Measurements from ENCODE around the gene NTM.

NTM gene

GRCh38 chr11:131841925-131842635 is 471.7 kb downstream of the NTM start (continued):
- TF ChIP-seq, protein P1, sequence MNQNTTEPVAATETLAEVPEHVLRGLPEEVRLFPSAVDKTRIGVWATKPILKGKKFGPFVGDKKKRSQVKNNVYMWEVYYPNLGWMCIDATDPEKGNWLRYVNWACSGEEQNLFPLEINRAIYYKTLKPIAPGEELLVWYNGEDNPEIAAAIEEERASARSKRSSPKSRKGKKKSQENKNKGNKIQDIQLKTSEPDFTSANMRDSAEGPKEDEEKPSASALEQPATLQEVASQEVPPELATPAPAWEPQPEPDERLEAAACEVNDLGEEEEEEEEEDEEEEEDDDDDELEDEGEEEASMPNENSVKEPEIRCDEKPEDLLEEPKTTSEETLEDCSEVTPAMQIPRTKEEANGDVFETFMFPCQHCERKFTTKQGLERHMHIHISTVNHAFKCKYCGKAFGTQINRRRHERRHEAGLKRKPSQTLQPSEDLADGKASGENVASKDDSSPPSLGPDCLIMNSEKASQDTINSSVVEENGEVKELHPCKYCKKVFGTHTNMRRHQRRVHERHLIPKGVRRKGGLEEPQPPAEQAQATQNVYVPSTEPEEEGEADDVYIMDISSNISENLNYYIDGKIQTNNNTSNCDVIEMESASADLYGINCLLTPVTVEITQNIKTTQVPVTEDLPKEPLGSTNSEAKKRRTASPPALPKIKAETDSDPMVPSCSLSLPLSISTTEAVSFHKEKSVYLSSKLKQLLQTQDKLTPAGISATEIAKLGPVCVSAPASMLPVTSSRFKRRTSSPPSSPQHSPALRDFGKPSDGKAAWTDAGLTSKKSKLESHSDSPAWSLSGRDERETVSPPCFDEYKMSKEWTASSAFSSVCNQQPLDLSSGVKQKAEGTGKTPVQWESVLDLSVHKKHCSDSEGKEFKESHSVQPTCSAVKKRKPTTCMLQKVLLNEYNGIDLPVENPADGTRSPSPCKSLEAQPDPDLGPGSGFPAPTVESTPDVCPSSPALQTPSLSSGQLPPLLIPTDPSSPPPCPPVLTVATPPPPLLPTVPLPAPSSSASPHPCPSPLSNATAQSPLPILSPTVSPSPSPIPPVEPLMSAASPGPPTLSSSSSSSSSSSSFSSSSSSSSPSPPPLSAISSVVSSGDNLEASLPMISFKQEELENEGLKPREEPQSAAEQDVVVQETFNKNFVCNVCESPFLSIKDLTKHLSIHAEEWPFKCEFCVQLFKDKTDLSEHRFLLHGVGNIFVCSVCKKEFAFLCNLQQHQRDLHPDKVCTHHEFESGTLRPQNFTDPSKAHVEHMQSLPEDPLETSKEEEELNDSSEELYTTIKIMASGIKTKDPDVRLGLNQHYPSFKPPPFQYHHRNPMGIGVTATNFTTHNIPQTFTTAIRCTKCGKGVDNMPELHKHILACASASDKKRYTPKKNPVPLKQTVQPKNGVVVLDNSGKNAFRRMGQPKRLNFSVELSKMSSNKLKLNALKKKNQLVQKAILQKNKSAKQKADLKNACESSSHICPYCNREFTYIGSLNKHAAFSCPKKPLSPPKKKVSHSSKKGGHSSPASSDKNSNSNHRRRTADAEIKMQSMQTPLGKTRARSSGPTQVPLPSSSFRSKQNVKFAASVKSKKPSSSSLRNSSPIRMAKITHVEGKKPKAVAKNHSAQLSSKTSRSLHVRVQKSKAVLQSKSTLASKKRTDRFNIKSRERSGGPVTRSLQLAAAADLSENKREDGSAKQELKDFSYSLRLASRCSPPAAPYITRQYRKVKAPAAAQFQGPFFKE (tag by site-specific recombination; IDR thresholded peaks at IDR 0.05; ENCODE audit: borderline replicate concordance): no peak
- no peak for TF ChIP-seq SALL2 (tag by site-specific recombination; IDR thresholded peaks at IDR 0.05; ENCODE audit: borderline replicate concordance)
- TF ChIP-seq ZNF138 (tag by site-specific recombination; IDR thresholded peaks at IDR 0.05; ENCODE audit: borderline replicate concordance): no peak
- TF ChIP-seq KLF7 (tag by site-specific recombination; IDR thresholded peaks at IDR 0.05; ENCODE audit: borderline replicate concordance): no peak
- no peak for TF ChIP-seq SCRT1 (tag by site-specific recombination; IDR thresholded peaks at IDR 0.05; ENCODE audit: borderline replicate concordance)
- no peak for TF ChIP-seq ZNF664 (tag by site-specific recombination; IDR thresholded peaks at IDR 0.05)
- no peak for TF ChIP-seq ZNF707 (tag by site-specific recombination; IDR thresholded peaks at IDR 0.05)
- no peak for TF ChIP-seq ZNF302 (tag by site-specific recombination; IDR thresholded peaks at IDR 0.05; ENCODE audit: low read depth)
- no peak for TF ChIP-seq ZNF362 (tag by site-specific recombination; IDR thresholded peaks at IDR 0.05)
- TF ChIP-seq ZNF645 (tag by site-specific recombination; IDR thresholded peaks at IDR 0.05): no peak

GRCh38 chr11:131845255-131845654 is 474.8 kb downstream of the NTM start:
- ChIA-PET POLR2A (no interaction called here), CTCF (interaction anchor here (0.6 to 1.4 kb wide), 2 partner anchors 17 to 150 kb away, joined by 4 to 6 read pairs; no protein-coding TSS in a partner anchor)
- Histone ChIP-seq H3K36me3 (ENCODE audit: control insufficient read depth in 2 of 2, insufficient read depth in 1 of 2, low read length in 2 of 2) (no peaks in the 10 kb centered on the region), H3K4me1 (ENCODE audit: control insufficient read depth, insufficient read depth, low read length) (no peaks in the 10 kb centered on the region), H3K9me3 (ENCODE audit: control insufficient read depth, insufficient read depth, low read depth, low read length) (no peaks in the 10 kb centered on the region), H3K4me3 (ENCODE audit: low read depth, low read length) (no peak overlapping the region), H3K27ac (ENCODE audit: extremely low read depth, low read depth, low read length) (no peak overlapping the region)
- TF ChIP-seq, protein P2, sequence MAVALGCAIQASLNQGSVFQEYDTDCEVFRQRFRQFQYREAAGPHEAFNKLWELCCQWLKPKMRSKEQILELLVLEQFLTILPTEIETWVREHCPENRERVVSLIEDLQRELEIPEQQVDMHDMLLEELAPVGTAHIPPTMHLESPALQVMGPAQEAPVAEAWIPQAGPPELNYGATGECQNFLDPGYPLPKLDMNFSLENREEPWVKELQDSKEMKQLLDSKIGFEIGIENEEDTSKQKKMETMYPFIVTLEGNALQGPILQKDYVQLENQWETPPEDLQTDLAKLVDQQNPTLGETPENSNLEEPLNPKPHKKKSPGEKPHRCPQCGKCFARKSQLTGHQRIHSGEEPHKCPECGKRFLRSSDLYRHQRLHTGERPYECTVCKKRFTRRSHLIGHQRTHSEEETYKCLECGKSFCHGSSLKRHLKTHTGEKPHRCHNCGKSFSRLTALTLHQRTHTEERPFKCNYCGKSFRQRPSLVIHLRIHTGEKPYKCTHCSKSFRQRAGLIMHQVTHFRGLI (tag by site-specific recombination; IDR thresholded peaks at IDR 0.05): no peak
- TF ChIP-seq ZNF394 (tag by site-specific recombination; IDR thresholded peaks at IDR 0.05; ENCODE audit: borderline replicate concordance) (no peak), EGR2 (tag by site-specific recombination; IDR thresholded peaks at IDR 0.05; ENCODE audit: low read depth) (no peak), ZNF548 (tag by site-specific recombination; IDR thresholded peaks at IDR 0.05) (no peak), ZNF140 (tag by site-specific recombination; IDR thresholded peaks at IDR 0.05) (no peak), TCF7L2 (IDR thresholded peaks at IDR 0.05; ENCODE audit: borderline replicate concordance, low read depth, low read length) (no peak), ZSCAN23 (tag by site-specific recombination; IDR thresholded peaks at IDR 0.05) (no peak), ZNF202 (tag by site-specific recombination; IDR thresholded peaks at IDR 0.05; ENCODE audit: borderline replicate concordance) (no peak), YY1 (tag by site-specific recombination; IDR thresholded peaks at IDR 0.05) (no peak), ZFP69B (tag by site-specific recombination; IDR thresholded peaks at IDR 0.05) (no peak), SP7 (tag by site-specific recombination; IDR thresholded peaks at IDR 0.05) (no peak), ZNF600 (tag by site-specific recombination; IDR thresholded peaks at IDR 0.05) (no peak)
- TF ChIP-seq, protein P3, sequence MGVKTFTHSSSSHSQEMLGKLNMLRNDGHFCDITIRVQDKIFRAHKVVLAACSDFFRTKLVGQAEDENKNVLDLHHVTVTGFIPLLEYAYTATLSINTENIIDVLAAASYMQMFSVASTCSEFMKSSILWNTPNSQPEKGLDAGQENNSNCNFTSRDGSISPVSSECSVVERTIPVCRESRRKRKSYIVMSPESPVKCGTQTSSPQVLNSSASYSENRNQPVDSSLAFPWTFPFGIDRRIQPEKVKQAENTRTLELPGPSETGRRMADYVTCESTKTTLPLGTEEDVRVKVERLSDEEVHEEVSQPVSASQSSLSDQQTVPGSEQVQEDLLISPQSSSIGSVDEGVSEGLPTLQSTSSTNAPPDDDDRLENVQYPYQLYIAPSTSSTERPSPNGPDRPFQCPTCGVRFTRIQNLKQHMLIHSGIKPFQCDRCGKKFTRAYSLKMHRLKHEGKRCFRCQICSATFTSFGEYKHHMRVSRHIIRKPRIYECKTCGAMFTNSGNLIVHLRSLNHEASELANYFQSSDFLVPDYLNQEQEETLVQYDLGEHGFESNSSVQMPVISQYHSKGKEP (tag by site-specific recombination; IDR thresholded peaks at IDR 0.05): no peak
- TF ChIP-seq, protein P4, sequence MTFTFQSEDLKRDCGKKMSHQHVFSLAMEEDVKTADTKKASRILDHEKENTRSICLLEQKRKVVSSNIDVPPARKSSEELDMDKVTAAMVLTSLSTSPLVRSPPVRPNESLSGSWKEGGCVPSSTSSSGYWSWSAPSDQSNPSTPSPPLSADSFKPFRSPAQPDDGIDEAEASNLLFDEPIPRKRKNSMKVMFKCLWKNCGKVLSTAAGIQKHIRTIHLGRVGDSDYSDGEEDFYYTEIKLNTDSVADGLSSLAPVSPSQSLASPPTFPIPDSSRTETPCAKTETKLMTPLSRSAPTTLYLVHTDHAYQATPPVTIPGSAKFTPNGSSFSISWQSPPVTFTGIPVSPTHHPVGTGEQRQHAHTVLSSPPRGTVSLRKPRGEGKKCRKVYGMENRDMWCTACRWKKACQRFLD (tag by site-specific recombination; IDR thresholded peaks at IDR 0.05): no peak

Data from HEK293 (cell line).